A549 (cell line): Measurements from ENCODE around the gene PLEKHH1. TPM values are rescaled to one million over a fixed set of nuclear protein-coding genes. Genes with fewer than 3 reads are reported as not detected.

ENCODE experiments used
- ATAC-seq, 2 experiments: fragments of 200-7000 bp in 1 of 2; fragments of >200 bp in 1 of 2; cut with Nextera tagmentation in 1 of 2; cut with Tn5 transposase in 1 of 2; 3 replicates each; pipeline versions ENCODE4 v1.8.0 to v1.9.1; 2018 to 2020; ENCODE audit warnings: mild to moderate bottlenecking in 1 of 2, moderate library complexity in 1 of 2
- CTCF ChIA-PET: fragments of 300-600 bp; sonication (Branson Sonifier 250); formaldehyde crosslinking; extraction: SDS; loops from one replicate; lab custom pipeline; 2021; ENCODE audit warnings: antibody characterized with exemption, inconsistent platforms; lab: Yijun Ruan, JAX
- POLR2A ChIA-PET: fragments of 350-600 bp; formaldehyde crosslinking; extraction: SDS; loops from one replicate; lab custom pipeline; 2021; ENCODE audit warnings: antibody characterized with exemption, inconsistent platforms; lab: Yijun Ruan, JAX
- DNase-seq, 2 experiments: peaks; one replicate each; pipeline versions ENCODE4 v3.0.0 to v3.0.0-alpha.2; 2011 to 2016; ENCODE audit warnings: low read depth in 1 of 2, low spot score in 1 of 2
- FAIRE-seq: peaks from 2 replicates; lab custom pipeline; 2011; peaks lifted over from hg19 to GRCh38; lab: Jason Lieb, UNC
- H3K27ac ChIP-seq, 2 experiments: fragments of >200 bp; sonication (Bioruptor Twin); formaldehyde crosslinking; 3 replicates each; pipeline ENCODE4 v1.5.1; 2016 to 2017
- H3K4me1 ChIP-seq: fragments of >200 bp; sonication (Bioruptor Twin); formaldehyde crosslinking; 3 replicates; pipeline ENCODE4 v1.6.1; 2016
- H3K4me2 ChIP-seq: fragments of >200 bp; sonication (Bioruptor Twin); formaldehyde crosslinking; 3 replicates; pipeline ENCODE4 v1.6.1; 2016
- H3K4me3 ChIP-seq: fragments of >200 bp; sonication (Bioruptor Twin); formaldehyde crosslinking; 3 replicates; pipeline ENCODE4 v1.5.1; 2016
- H3K9me3 ChIP-seq: fragments of >200 bp; sonication (Bioruptor Twin); formaldehyde crosslinking; 3 replicates; pipeline ENCODE4 v1.6.1; 2016
- BCL3 ChIP-seq: fragments of >200 bp; sonication (Bioruptor Twin); formaldehyde crosslinking; IDR thresholded peaks from 3 replicates; pipeline ENCODE4 v1.6.1; 2016
- BHLHE40 ChIP-seq: IDR thresholded peaks from 2 replicates; pipeline ENCODE4 v1.6.1; 2012; ENCODE audit warnings: low read depth, low read length, inconsistent platforms
- CBX2 ChIP-seq: fragments of 200-600 bp; sonication (generic); IDR thresholded peaks from 2 replicates; pipeline ENCODE4 v1.6.1; 2016; ENCODE audit warnings: low read depth, mild to moderate bottlenecking, borderline replicate concordance
- CBX8 ChIP-seq: fragments of 200-600 bp; sonication (generic); IDR thresholded peaks from 2 replicates; pipeline ENCODE4 v1.6.1; 2016
- E2F6 ChIP-seq: IDR thresholded peaks from 2 replicates; pipeline ENCODE4 v1.6.1; 2012; ENCODE audit warnings: low read depth, borderline replicate concordance
- EHMT2 ChIP-seq: fragments of 200-600 bp; sonication (generic); IDR thresholded peaks from 2 replicates; pipeline ENCODE4 v1.6.1; 2016; ENCODE audit warnings: antibody characterized with exemption, low read depth, mild to moderate bottlenecking, moderate library complexity
- GATA3 ChIP-seq: IDR thresholded peaks from 2 replicates; pipeline ENCODE4 v1.6.1; 2012; ENCODE audit warnings: borderline replicate concordance
- HMGXB4 ChIP-seq: fragments of 250-450 bp; sonication (Bioruptor Pico); IDR thresholded peaks from 2 replicates; pipeline ENCODE4 v1.5.0; 2021; ENCODE audit warnings: mild to moderate bottlenecking, moderate library complexity, borderline replicate concordance
- HOXA7 ChIP-seq: fragments of 250-450 bp; sonication (Bioruptor Pico); IDR thresholded peaks from 2 replicates; pipeline ENCODE4 v1.5.0; 2020; ENCODE audit warnings: mild to moderate bottlenecking, moderate library complexity
- HOXB5 ChIP-seq: fragments of 250-450 bp; sonication (Bioruptor Pico); IDR thresholded peaks from 2 replicates; pipeline ENCODE4 v1.5.0; 2020; ENCODE audit warnings: mild to moderate bottlenecking, moderate library complexity
- KDM1A ChIP-seq: fragments of 200-600 bp; sonication (generic); IDR thresholded peaks from 2 replicates; pipeline ENCODE4 v1.6.1; 2016; ENCODE audit warnings: low read depth, mild to moderate bottlenecking
- MAFK ChIP-seq: fragments of 450-650 bp; IDR thresholded peaks from 2 replicates; pipeline ENCODE4 v1.6.1; 2014; ENCODE audit not compliant: partially characterized antibody
- MAX ChIP-seq: IDR thresholded peaks from 2 replicates; pipeline ENCODE4 v1.6.1; 2012
- PHF8 ChIP-seq: fragments of 200-600 bp; sonication (generic); IDR thresholded peaks from 2 replicates; pipeline ENCODE4 v1.6.1; 2016; ENCODE audit warnings: low read depth, mild to moderate bottlenecking, antibody characterized with exemption, moderate library complexity, borderline replicate concordance
- POLR2A ChIP-seq: IDR thresholded peaks from 2 replicates; pipeline ENCODE4 v1.6.1; 2012; ENCODE audit warnings: mild to moderate bottlenecking, low read length
- RAD21 ChIP-seq, 2 experiments: fragments of >200 bp in 1 of 2; sonication (Bioruptor Twin) in 1 of 2; formaldehyde crosslinking in 1 of 2; IDR thresholded peaks in 1 of 2; conservative IDR thresholded peaks in 1 of 2; 2 replicates in 1 of 2; 3 replicates in 1 of 2; pipeline ENCODE4 v1.6.1; 2012 to 2018; ENCODE audit warnings: inconsistent platforms in 1 of 2
- RARB ChIP-seq: fragments of 250-450 bp; sonication (Bioruptor Pico); IDR thresholded peaks from 2 replicates; pipeline ENCODE4 v1.8.0; 2021; ENCODE audit warnings: mild to moderate bottlenecking, moderate library complexity
- REST ChIP-seq: fragments of 200-600 bp; sonication (generic); IDR thresholded peaks from 2 replicates; pipeline ENCODE4 v1.6.1; 2016; ENCODE audit warnings: antibody characterized with exemption, mild to moderate bottlenecking, moderate library complexity
- SREBF2 ChIP-seq: fragments of 450-650 bp; IDR thresholded peaks from 2 replicates; pipeline ENCODE4 v1.6.1; 2014; ENCODE audit warnings: mild to moderate bottlenecking, moderate library complexity
- TFCP2L1 ChIP-seq: fragments of 250-450 bp; sonication (Bioruptor Pico); IDR thresholded peaks from 2 replicates; pipeline ENCODE4 v1.5.0; 2021; ENCODE audit warnings: mild to moderate bottlenecking
- ZC3H11A ChIP-seq: fragments of 450-650 bp; IDR thresholded peaks from 2 replicates; pipeline ENCODE4 v1.6.1; 2014; ENCODE audit warnings: antibody characterized with exemption, mild to moderate bottlenecking
- ZFP36 ChIP-seq: fragments of 450-650 bp; IDR thresholded peaks from 2 replicates; pipeline ENCODE4 v1.6.1; 2014; ENCODE audit warnings: borderline replicate concordance; ENCODE audit not compliant: partially characterized antibody
- WGBS: methylation state at CpG from one replicate; pipeline ENCODE4 v1.1.6; 2017; ENCODE audit errors: missing lambda C conversion rate; 5-methylcytosine and 5-hydroxymethylcytosine counted together
- polyA plus RNA-seq, 4 experiments: library from polyadenylated mRNA; depleted of rRNA in 3 of 4; stranded (reverse); fragments of >200 nt; fragmentation: RNase III in 1 of 4; extraction: RNeasy Plus Mini Kit Qiagen cat#74134 plus additional on column Dnase treatment in 1 of 4; gene quantifications; 2 replicates in 3 of 4; 3 replicates in 1 of 4; pipeline ENCODE4 v1.2.3, GENCODE V29; 2011 to 2017

The PLEKHH1 gene
- polyA plus RNA-seq, 2 of the 4 experiments (the other 2 are of a cell fraction), result 3.5 to 5.1 TPM

DNA sequence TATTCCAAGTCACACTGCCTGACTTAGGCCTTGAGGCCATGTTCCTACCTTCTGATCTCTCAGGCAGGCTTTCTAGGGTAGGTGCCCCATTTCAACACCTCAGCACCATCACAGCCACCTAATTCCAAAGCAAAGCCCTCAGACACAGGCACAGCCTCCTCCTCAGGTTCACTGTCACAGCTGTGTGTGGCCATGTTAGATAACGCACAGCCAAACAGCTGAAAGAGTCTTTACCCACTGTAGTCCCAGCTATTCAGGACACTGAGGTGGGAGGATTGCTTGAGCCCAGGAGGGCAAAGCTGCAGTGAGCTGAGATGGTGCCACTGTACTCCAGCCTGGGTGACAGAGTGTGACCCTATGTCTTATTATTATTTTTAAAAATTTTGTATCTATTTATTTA, 37.3 kb upstream of the PLEKHH1 start:
- DNase-seq, result no peak
- Histone ChIP-seq H3K4me2 (no peak overlapping the region), H3K4me3 (no peak overlapping the region), H3K27ac (no peak overlapping the region), H3K9me3 (peaks cover 10% of the 10 kb centered on the region; the same call in 1 of the 3 replicates), H3K4me1 (no peaks in the 10 kb centered on the region)
- CTCF ChIA-PET, result interaction anchor here (1.0 kb wide), 1 partner anchor 19 kb away, joined by 3 read pairs; no protein-coding TSS in a partner anchor
- POLR2A ChIA-PET, result no interaction called here
- WGBS, result 100% methylated on average over 1 of the region's 1 CpG
- TF ChIP-seq HOXB5 (CRISPR knock-in tag), result no peak
- no peak for FAIRE-seq
- no peak for ATAC-seq

GRCh38 chr14:67497216-67497615, 35.9 kb upstream of the PLEKHH1 start:
- DNase-seq (no peak), ATAC-seq (no peak)
- CTCF ChIA-PET, result no interaction called here
- no peak for TF ChIP-seq MAFK
- no peak for TF ChIP-seq PHF8
- TF ChIP-seq HMGXB4, result no peak
- TF ChIP-seq, all 56 proteins: peak for 0
- WGBS, result 69% methylated on average over 13 of the region's 13 CpGs
- Histone ChIP-seq H3K27ac (no peak overlapping the region), H3K4me1 (no peaks in the 10 kb centered on the region), H3K4me3 (no peak overlapping the region), H3K4me2 (no peak overlapping the region), H3K9me3 (peaks cover 10% of the 10 kb centered on the region; the same call in 1 of the 3 replicates)
- POLR2A ChIA-PET, result no interaction called here
- FAIRE-seq, result no peak

DNA sequence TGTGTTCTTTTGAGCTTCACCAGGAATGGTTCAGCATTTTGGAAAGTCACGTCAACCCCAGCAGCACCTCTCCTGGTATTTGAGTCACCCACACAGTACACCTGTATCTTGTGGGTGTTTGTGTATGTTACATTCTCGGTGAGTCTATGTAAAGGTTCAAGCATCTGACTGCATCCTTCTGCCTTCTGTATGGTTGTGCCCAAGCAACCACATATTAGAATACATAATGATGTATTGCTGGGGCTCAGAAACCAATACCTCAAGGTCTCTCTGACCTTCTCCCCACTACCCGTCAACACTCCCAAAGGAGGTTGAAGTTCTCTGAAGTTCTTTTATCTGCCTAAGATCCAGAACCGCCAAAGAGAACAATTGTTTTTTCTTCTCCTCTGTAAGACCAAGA, 35.4 kb upstream of the PLEKHH1 start:
- H3K27ac ChIP-seq, result no peak overlapping the region
- H3K9me3 ChIP-seq, result peaks cover 10% of the 10 kb centered on the region; the same call in 1 of the 3 replicates
- H3K4me3 ChIP-seq, result no peak overlapping the region
- TF ChIP-seq REST (no peak), GATA3 (no peak), TFCP2L1 (no peak), ZC3H11A (no peak), ZFP36 (no peak), SREBF2 (no peak), RAD21 (conservative IDR thresholded peaks at IDR 0.05 in 1 of 2, IDR thresholded peaks at IDR 0.05 in 1 of 2) (no peak), CBX2 (no peak), RARB (CRISPR knock-in tag) (no peak), MAFK (no peak), HOXA7 (CRISPR knock-in tag) (no peak), BHLHE40 (no peak), E2F6 (no peak), KDM1A (no peak), MAX (no peak), BCL3 (no peak), POLR2A (no peak), CBX8 (no peak), EHMT2 (no peak)
- ATAC-seq, result no peak
- H3K4me1 ChIP-seq, result no peaks in the 10 kb centered on the region
- WGBS, result 73% methylated on average over 4 of the region's 4 CpGs
- FAIRE-seq, result no peak
- POLR2A ChIA-PET, result no interaction called here
- H3K4me2 ChIP-seq, result no peak overlapping the region
- CTCF ChIA-PET, result interaction anchor here (1.4 kb wide), 1 partner anchor 29 kb away, joined by 4 read pairs; no protein-coding TSS in a partner anchor
- no peak for DNase-seq
